Activated CD8-positive, alpha-beta memory T cell treated with anti-CD3 and anti-CD28 coated beads, Interleukin-2, amount 50 U/mL, for 1 hour (primary cell): Measurements from ENCODE around the gene BAIAP2.
A peak's percentile ranks its signal among the peaks of the same experiment; 100 is the strongest.

Experiments used
- DNase-seq: peaks from one replicate; pipeline ENCODE4 v3.0.0-alpha.2; 2020; ENCODE audit errors: extremely low read depth

Gene BAIAP2

DNA sequence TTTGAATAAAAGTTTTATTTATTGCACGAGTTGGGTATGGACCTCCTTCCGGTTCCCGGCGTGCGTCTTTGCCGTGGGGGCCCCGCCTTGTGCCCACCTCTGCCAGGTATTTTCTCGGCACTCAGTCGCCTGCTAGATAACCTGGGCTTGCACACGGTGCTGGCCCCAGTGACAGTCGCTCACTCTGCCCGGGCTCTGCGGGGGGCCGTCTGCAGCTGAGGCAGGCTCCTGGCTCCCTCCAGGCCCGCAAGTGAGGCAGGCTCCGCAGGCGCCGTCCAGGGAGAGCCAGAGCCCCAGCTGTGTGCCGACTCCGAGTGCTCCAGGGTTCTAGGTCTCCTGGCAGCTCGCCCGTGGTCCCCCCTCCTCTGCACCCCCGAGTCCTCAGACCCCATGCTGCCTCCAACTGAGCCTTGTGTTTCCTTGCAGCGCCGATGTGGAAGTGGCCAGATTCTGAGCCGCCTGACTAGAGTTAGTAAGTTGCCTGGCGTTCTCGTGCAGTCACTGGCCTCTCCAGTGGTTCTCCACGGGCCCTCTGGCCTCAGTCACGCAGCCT is 75.6 kb downstream of the BAIAP2 start:
- DNase-seq: no peak

GRCh38 chr17:81111066-81111465 is 76.1 kb downstream of the BAIAP2 start:
- no peak for DNase-seq

DNA sequence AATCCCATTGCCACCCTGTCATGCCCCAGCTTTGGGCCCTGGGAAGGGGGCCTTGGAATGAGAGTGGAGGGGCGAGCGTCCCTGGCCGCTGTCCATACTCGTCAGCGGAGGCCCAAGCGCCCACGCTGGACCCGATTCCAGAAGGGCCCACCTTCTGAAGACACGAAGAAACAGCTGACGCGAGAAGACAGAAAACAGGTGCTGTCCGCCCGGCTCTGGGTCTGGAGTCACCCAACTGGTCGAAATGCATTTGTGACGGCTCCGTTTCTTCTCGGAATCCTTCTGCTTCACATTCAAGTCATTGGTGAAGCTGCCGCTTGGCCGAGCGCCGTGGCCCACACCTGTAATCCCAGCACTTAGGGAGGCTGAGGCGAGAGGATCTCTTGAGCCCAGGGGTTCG is 77.5 kb downstream of the BAIAP2 start:
- DNase-seq: no peak

- DNase-seq: no peak
Measured at GRCh38 chr17:81113158-81113724, 78.3 kb downstream of the BAIAP2 start.

DNA sequence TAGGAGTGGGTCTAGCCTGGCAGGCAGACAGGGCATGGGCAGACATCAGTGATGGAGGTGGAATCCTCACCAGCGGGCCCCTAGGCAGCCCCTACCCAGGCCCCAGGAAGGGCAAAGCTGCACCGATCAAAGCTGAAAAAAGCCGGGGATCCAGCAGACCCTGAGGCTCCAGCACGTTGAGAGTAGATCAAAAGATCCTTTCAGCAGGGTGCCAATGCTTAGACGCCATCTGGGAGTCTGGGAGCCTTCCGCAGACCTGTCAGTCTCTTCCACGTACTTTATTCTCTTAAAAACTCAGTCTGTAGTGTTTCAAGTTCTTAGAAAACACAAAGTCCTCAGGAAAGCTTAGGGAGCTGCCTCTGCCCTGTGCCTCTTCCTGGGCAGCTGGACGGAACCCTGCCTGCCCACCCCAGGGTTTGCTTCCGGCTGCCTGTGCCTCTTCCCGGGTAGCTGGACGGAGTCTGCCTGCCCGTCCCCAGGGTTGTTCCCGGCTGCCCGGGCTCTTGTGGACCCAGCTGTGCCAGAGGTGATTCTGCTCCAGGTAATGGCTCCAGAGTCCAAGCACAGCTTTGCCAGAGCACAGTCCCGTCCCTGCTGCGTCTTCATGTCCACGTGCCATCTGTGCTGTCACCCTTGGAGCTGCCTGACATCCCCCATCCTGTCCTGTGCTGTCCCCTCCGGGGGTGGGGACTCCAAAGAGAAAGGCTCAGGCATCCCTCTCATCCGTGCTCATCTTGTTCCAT is 79.6 kb downstream of the BAIAP2 start:
- DNase-seq: no peak

- no peak for DNase-seq
Measured at GRCh38 chr17:81115219-81115618, 80.3 kb downstream of the BAIAP2 start.

GRCh38 chr17:81115749-81116464 is 81.0 kb downstream of the BAIAP2 start:
- no peak for DNase-seq

- no peak for DNase-seq
Measured at GRCh38 chr17:81116704-81117103, 81.8 kb downstream of the BAIAP2 start.

DNA sequence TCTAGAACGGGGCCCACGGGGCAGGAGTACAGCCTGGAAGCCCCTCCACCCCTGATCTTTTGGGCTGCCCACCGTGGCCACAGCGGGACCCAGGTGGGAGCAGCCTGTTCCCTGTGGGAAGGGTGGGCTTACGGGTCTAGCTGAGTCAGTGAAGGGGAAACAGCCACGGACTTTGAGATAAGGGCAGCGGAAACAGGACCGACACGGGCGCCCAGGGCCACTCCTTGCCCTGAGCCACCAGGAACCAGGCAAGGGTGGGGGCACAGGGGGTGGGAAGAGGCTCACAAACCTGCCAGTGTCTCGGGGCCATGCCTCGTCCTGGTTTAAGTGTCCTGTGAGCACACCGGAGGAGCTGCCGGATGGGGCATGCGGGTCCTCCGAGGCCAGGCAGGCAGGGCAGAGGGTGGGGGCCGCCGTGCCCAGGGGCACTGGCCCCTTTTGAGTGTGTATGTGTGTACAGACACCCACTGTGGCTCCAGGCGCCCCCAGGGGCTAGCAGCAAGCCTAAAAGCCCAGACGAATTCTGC is 82.8 kb downstream of the BAIAP2 start:
- no peak for DNase-seq

DNA sequence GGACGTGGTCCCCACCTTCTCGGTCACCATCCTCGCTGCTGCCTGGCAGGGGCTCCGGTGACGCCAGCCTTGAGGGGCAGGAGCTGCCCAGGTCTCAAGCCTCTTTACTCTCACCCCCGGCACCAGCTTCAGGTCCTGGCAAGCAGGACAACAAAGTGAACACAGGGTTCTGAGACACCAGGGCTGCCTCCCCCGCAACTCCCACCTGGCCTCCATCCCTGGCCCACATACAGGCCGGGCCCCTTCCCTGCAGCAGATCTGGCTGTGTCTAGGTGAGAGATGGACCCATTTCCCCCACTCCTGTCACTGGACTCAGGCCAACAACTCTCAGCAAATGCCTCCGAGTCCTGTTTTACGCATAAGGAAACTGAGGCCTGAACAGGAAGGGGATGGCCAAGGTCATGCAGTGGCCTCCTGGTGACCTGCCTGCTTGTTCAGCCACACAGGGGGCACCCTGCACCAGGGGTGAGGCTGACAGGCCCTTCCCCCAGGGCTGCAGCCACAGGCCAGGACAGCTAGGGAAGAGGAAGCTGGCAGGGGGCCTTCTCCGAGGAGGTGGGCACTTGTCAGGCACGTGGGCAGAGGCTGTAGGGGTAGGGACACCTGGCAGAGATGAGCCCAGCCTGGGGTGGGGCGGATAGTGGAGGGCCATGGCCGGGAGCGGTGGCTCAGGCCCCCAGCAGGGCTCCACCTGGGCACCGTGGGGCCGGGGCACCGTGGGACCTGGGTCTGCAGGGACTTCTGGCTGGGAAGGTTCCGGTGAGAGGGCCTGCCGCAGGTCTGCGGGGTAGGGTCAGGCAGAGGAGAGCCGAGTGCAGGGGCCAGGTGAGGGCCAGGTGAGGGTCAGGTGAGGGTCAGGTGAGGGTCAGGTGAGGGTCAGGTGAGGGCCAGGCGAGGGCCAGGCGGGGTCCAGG is 83.6 kb downstream of the BAIAP2 start:
- no peak for DNase-seq

- DNase-seq: peak; percentile 65
Measured at GRCh38 chr17:81119223-81120148, 84.5 kb downstream of the BAIAP2 start.

- DNase-seq: no peak
Measured at GRCh38 chr17:81120149-81120484, 85.2 kb downstream of the BAIAP2 start.

- no peak for DNase-seq
Measured at GRCh38 chr17:81120695-81121621, 86.0 kb downstream of the BAIAP2 start.

DNA sequence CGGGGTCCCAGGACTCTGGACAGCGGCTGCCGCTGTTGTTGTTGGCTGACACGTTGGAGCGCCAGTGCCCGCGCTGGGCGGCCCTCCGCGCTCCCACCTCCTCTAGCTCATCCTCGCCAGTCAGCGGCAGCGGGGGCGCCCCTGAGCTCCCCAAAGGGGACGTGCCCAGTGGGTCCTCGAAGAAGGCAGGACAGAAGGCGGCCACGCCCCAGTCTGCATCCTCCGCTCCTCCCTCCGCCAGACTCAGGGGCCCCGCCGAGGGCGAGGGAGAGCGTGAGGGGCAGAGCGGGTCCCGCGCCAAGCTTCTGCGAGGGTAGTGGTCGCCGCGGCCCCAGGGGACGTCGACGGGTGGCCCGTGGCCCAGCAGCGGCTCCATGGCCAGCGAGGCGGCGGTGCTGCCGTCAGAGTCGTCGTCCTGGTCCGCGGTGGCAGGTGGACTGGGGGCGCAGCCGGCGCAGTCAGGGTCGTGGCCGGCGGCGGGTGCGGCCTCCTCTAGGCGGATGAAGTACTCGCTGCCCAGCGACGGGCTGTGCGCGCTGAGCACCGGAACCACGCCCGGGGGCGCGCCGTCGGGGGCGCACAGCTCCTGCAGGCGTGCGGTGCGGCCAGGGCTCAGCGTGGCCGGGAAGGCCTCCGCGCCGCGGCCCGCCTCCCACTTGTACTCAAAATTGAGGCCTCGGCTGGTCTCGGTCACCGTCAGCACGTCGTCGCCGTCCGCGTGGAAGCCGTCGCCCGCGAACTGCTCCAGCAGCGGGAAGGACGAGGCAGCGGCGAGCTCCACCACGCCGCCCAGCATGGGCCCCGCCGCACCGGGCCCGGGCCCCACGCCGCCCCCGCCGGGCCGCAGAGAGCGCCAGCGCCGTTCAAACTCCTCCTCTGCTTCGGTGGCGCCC is 87.1 kb downstream of the BAIAP2 start:
- no peak for DNase-seq

DNA sequence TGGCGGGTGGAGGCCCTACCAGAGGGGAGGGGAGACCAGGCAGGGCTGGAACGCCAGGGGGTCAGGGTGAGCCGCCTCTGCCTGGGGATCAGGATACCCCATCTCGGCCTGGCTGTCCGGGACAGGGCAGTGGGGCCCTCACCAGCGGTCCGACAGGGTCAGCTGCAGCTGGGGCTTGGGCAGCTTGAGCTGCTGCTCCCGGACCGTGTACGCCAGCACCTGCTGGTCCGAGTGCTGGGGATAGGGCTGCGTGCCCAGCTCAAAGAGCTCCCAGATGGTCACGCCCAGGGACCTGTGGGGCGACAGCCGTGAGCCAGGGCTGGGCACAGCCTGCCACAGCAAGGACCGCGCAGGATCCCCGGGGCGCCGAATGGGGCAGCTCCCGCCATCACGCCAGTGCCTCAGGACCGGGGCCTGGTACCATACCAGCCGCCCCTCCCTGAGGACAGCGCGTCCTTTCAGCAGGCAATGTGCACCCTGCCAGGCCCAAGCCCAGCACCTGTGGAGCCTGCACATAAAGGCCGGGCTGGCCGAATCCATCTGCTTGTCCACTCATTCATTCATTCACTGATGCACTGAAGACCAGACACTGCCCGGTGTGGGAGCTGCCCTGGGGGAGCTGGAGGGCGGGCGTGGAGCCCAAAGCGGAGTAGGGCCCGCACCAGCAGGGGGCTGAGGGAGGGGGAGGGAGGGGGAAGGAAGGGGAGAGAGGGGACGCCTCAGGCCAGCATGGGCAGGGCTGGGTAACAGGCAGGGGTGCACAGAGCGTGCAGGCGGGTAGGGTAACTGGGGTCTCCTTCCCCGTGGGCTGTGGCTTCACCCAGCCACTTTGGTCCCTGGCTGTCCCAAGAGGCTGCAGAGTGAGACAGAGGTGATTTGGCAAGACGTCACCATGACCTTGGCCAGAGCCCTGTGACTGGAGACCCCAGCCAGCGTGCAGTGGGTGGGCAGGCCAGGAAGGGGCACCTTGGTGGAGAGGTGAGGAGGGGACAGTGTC is 88.4 kb downstream of the BAIAP2 start:
- no peak for DNase-seq

DNA sequence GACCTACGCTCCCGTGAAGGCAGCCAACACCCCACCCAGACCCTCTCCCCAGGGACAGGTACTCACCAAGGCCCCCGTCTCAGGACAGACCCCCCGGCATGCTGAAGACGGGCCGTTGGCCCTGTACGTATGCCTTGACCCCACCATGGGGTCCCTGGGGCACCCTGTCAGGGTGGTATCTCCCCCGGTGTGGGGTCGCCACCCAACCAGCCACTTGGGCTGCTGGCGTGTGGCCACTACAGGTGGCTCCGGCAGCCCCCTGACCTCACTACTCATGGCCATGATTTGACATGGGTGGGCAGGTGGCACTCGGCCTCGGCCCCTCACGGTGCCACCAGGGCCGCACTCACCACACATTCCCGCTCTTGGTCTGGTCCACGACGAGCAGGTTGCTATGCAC is 89.4 kb downstream of the BAIAP2 start:
- DNase-seq: no peak

DNA sequence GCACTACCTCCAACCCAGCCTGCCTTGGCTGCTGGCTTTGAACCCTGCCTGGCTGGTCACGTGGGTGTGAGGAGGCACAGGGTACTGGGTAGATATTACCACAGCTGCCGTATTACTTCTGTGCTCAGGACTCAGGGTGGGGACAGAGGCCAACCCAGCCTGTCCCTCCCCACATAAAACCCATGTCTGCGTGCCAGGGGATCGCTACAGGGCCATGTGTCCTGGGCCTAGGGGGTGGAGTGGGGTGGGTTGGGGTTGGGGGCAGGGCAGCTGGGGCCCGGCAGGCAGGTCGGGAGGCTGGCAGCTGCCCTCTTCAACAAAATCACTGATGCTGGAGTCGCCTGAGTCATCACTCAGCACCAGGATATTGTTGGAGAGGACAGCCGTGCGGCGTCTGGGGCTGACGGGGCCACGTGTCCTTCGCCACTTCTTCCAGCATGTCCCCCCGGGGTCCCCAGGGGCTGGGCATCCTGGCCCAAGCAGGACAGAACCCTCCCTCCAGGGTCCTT is 90.7 kb downstream of the BAIAP2 start:
- DNase-seq: no peak
